ENCODE results near the gene CEND1.
"Not testable (repeated sequence)": the region's sequence is repeated elsewhere in the genome, so short reads cannot be mapped to it uniquely, and the experiment has no call there.

The CEND1 gene

DNA sequence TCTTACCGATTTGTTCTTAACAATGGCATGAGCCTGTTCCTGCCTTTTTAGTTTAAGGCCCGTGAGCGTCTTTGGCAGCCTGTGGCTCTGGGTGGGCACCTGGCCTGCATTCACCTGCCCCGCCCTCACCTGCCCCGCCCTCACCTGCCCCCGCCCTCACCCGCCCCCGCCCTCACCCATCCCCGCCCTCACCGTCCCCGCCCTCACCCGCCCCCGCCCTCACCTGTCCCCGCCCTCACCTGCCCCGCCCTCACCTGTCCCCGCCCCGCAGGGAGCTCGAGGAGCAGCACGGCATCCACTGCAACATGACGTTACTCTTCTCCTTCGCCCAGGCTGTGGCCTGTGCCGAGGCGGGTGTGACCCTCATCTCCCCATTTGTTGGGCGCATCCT, 26.8 kb downstream of the CEND1 start:
- DNase-seq: no peak

DNA sequence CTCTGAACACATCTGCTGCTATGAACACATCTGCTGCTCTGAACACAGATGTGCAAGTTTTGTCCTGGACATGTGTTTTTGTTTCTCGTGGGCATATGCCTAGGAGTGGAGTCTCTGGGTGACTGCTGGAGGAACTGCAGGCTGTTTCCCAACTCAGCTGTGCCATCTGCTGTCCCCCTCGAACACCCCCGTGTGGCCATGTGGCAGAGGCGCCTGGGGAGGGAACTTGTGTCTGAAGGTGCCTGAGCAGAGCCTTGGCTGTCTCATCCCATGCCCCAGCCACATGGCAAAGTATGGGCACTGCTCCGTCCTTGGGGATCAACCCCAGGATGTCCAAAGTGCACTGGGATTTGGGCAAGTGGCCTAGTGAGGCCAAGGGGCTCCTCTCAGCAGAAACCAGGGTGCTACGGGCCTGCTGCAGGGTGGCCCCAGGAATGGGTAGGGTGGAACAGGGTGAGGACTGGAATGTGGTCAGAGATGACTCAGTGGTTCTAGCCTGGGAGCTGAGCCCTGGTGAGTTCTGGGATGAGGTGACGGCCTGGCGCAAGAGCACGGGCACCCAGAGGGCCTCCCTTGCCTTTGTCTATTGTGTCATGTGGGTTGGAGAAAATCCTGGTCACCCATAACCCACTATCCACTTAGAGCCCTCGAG, 27.3 kb downstream of the CEND1 start:
- DNase-seq: no peak

DNA sequence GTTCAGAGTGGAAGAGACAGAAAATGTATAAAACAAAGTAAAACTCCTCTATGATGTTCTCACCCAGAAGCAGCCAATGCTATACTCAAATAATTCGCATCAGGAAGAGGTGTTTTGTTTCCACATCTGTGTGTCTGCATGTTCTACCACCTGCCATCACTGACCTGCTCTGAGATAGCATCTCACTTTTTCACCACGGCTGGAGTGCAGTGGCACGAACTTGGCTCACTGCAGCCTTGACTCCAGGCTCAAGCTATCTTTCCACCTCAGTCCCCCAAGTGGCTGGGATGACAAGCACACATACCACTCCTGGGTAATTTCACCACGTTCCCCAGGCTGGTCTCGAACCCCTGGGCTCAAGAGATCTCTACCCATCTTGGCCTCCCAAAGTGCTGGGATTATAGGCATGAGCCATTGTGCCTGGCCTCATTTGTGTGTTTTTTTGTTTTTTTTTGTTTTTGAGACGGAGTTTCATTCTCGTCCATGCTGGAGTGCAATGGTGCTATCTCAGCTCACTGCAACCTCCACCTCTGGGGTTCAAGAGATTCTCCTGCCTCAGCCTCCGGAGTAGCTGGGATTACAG, 28.3 kb downstream of the CEND1 start:
- no peak for DNase-seq

GRCh38 chr11:760236-760635, 29.7 kb downstream of the CEND1 start:
- no peak for DNase-seq

- DNase-seq: no peak
Observed at GRCh38 chr11:749731-750130, 40.2 kb downstream of the CEND1 start.

GRCh38 chr11:748007-748359, 41.9 kb downstream of the CEND1 start:
- DNase-seq: no peak

DNA sequence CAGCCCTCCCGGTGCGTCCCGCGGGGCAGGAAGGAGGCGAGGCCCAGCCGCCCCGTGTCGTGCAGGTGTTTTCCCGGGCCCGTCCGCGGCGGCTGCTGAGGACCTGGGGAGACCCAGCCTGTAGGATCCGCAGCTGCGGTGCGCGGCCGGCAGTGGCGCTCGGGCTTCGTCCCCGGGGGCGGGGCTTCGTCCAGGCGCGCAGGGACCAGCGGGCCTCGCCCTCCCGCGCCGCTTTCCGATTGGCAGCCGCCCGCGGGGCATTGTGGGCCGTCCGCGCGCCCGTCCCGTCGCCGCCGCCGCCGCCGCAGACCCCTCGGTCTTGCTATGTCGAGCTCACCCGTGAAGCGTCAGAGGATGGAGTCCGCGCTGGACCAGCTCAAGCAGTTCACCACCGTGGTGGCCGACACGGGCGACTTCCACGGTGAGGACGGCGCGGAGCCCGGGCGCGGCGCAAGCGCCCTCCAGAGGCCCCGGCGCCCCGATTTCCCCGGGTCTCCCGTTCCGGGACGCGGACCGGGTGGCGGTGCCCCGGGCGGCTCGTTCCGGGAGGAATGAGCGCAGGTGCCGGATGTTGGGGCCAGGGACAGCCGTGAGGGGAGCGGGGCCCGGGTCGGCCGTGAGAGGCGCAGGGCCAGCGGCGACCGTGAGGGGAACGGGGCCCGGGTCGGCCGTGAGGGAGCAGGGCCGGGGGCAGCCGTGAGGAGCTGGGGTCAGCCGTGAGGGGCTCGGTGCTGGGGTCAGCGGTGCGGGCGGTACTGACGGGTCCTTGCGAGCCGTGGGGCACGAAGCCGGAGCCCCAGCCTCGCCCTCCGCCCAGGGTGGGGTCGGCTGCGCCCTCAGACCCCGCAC, 42.5 kb downstream of the CEND1 start, which contains the start of gene TALDO1:
Gene TALDO1, plus strand, starts transcription at position 307 of the 849 bp plus-strand sequence. Its CDS starts 18 bp downstream, at position 325.
- DNase-seq: peak; percentile 96

DNA sequence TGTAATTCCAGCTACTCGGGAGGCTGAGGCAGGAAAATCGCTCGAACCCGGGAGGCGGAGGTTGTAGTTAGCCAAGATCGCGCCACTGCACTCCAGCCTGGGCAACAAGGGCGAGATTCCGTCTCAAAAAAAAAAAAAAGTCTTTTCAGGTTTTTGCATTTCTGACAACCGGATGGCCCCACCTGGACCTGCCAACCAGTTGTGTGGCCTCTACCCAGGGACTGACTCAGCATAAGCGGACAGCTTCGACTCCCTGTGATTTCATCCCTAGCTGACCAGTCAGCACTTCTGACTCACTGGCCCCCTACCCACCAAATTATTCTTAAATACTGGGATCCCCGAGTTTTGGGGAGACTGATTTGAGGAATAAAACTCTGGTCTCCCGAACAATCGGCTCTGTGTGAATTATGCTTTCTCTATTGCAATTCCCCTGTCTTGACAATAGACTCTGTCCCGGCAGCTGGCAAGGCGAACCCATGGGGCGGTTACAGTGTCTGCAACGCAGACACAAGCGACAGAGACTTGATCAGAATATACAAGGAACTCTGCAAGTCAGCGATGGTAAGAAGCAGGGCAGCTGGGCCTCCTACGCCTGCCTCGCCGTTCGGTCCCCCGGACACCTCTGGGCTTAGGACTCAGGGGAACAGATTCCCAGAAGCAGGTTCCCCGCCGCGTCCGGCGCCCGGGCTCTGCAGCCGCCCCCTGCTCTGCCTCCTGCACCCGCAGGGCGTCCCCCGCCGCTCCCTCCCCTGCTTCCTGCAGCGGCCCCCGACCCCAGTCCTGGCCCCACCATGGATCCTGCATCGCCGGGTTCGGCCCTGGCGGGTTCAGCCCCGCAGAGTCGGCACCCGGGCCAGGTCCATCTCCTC, 43.4 kb downstream of the CEND1 start:
- no peak for DNase-seq

GRCh38 chr11:745428-745827, 44.5 kb downstream of the CEND1 start:
- no peak for DNase-seq

DNA sequence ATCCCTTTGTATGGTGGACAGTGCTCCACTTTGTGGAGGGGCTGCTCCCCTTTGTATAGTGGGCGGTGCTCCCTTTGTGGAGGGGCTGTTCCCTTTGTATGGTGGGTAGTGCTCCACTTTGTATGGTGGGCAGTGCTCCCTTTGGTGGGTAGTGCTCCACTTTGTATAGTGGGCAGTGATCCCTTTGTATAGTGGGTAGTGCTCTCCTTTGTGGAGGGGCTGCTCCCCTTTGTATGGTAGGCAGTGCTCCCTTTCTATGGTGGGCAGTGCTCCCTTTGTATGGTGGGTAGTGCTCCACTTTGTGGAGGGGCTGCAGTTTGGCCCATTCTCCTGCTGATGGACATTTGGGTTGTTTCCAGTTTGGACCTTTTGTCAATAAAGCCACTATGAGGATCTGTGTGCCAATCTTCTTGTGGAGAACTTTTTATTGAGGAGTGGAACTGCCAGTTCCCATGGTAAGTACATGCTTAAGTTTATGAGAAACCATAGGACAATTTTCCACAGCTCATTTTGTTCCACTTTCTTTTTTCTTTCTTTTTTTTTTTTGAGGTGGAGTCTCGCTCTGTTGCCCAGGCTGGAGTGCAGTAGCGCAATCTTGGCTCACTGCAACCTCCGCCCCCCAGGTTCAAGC, 47.2 kb downstream of the CEND1 start:
- DNase-seq: no peak

DNA sequence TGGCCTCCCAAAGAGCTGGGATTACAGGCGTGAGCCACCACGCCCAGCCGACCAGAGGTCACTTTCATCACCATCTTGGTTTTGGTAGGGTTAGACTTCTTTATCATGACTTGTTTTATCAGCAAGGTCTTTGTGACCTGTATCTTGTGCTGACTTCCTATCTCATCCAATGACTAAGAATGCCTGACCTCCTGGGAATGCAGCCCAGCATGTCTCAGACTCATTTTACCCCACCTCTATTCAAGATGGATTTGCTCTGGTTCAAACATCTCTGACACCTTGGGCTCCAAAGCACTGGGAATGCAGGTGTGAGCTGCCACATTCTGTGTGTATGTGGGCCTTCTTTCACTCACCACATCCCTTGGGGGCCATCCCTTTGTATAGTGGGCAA, 47.7 kb downstream of the CEND1 start:
- no peak for DNase-seq

DNA sequence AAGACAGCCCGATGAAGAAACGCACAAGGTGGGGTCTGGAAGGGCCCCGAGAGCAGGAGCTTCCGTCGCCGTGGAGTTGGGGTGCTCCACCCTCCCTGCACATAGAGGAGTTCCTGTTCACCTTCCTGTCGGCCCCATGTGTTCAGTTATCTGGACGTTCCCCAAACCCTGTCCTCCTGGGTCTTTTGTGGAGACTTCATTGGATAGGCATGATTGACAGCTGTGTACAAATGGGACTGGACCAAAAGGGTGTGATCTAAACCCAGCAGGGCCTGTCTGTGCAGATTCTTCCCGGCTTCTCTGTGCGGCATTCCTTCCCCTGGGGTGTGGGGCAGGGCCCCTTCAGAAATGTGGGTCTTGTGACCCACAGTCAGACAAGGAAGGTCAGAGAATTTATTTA, 52.0 kb downstream of the CEND1 start:
- not testable (repeated sequence) for DNase-seq

GRCh38 chr11:737366-737765, 52.5 kb downstream of the CEND1 start:
- DNase-seq: no peak

Measured in retina (tissue), 1 donor.